HG02970 (cell line): ENCODE results near the gene MT1F.
"Not testable (repeated sequence)": the region's sequence is repeated elsewhere in the genome, so short reads cannot be mapped to it uniquely, and the experiment has no call there.

Source experiments
- ATAC-seq: cut with Tn5 transposase; IDR thresholded peaks from one replicate; pipeline ENCODE4 v1.9.1; 2021; ENCODE audit warnings: mild to moderate bottlenecking, moderate library complexity, moderate number of reproducible peaks; ENCODE audit not compliant: unreplicated experiment, low FRiP score

Gene MT1F

GRCh38 chr16:56669840-56670619 lies 12.3 kb downstream of the MT1F start:
- no peak for ATAC-seq

- no peak for ATAC-seq
Measured at GRCh38 chr16:56670620-56670934, 12.8 kb downstream of the MT1F start.

- ATAC-seq, result not testable (repeated sequence)
Measured at GRCh38 chr16:56671691-56672090, 13.9 kb downstream of the MT1F start.

GRCh38 chr16:56672171-56672570 lies 14.4 kb downstream of the MT1F start:
- not testable (repeated sequence) for ATAC-seq

GRCh38 chr16:56672761-56673536 lies 15.2 kb downstream of the MT1F start:
- no peak for ATAC-seq

- ATAC-seq, result no peak
Measured at GRCh38 chr16:56673921-56674320, 16.2 kb downstream of the MT1F start.

- ATAC-seq, result not testable (repeated sequence)
Measured at GRCh38 chr16:56674570-56674969, 16.8 kb downstream of the MT1F start.

- no peak for ATAC-seq
Measured at GRCh38 chr16:56675685-56676210, 18.0 kb downstream of the MT1F start.

GRCh38 chr16:56677474-56677873 lies 19.7 kb downstream of the MT1F start:
- ATAC-seq, result no peak

GRCh38 chr16:56679078-56679730 lies 21.4 kb downstream of the MT1F start:
- ATAC-seq, result no peak

GRCh38 chr16:56679818-56680217 lies 22.1 kb downstream of the MT1F start:
- no peak for ATAC-seq

GRCh38 chr16:56681939-56682702 lies 24.4 kb downstream of the MT1F start, which contains the start of gene MT1X:
Gene MT1X, plus strand, starts transcription at chr16:56682470. Its CDS starts 71 bp downstream, at chr16:56682541.
- peak; percentile 93 for ATAC-seq

- no peak for ATAC-seq
Measured at GRCh38 chr16:56682703-56683397, 25.1 kb downstream of the MT1F start.

GRCh38 chr16:56683424-56684172 lies 25.8 kb downstream of the MT1F start:
- no peak for ATAC-seq

GRCh38 chr16:56684256-56684925 lies 26.6 kb downstream of the MT1F start:
- ATAC-seq, result no peak

GRCh38 chr16:56684926-56685590 lies 27.3 kb downstream of the MT1F start:
- ATAC-seq, result no peak

- no peak for ATAC-seq
Measured at GRCh38 chr16:56686758-56687157, 29.0 kb downstream of the MT1F start.

GRCh38 chr16:56688762-56689161 lies 31.0 kb downstream of the MT1F start:
- no peak for ATAC-seq
